GM12875 (cell line): ENCODE results near the gene GALNT15.

Source experiments
- H3K4me3 ChIP-seq: one replicate; pipeline ENCODE4 v1.5.1; 2011; ENCODE audit warnings: low read depth, low read length, control low read depth
- CTCF ChIP-seq: IDR thresholded peaks from 2 replicates; pipeline ENCODE4 v1.5.1; 2011; ENCODE audit warnings: low read depth, mild to moderate bottlenecking, control low read depth, inconsistent platforms, low read length, moderate library complexity, borderline replicate concordance; ENCODE audit not compliant: insufficient read depth

The GALNT15 gene

GRCh38 chr3:16174389-16174788, at the start of gene GALNT15:
Gene GALNT15 (plus strand): TSS chr3:16174680. CDS start chr3:16175152, 472 bp downstream.
- no peak within 1 kb of the TSS for H3K4me3 ChIP-seq
- no peak for TF ChIP-seq CTCF

GRCh38 chr3:16126634-16127033, 47.8 kb upstream of the GALNT15 start:
- TF ChIP-seq CTCF: no peak
- H3K4me3 ChIP-seq: no peak overlapping the region

GRCh38 chr3:16127249-16127648, 47.2 kb upstream of the GALNT15 start:
- TF ChIP-seq CTCF: no peak
- no peak overlapping the region for H3K4me3 ChIP-seq

GRCh38 chr3:16130066-16130465, 44.4 kb upstream of the GALNT15 start:
- no peak for TF ChIP-seq CTCF
- H3K4me3 ChIP-seq: no peak overlapping the region

- H3K4me3 ChIP-seq: no peak overlapping the region
These were observed 42.3 kb upstream of the GALNT15 start for GRCh38 chr3:16132190-16132589.

GRCh38 chr3:16132928-16133327, 41.6 kb upstream of the GALNT15 start:
- TF ChIP-seq CTCF: no peak
- H3K4me3 ChIP-seq: no peak overlapping the region

More at GRCh38 chr3:16132190-16132589, 42.3 kb upstream of the GALNT15 start:
- TF ChIP-seq CTCF: no peak

- no peak overlapping the region for H3K4me3 ChIP-seq
- no peak for TF ChIP-seq CTCF
These were observed 40.1 kb upstream of the GALNT15 start for GRCh38 chr3:16134173-16134928.
